Measurements from ENCODE around the gene CBFA2T2. TPM values are rescaled to one million over a fixed set of nuclear protein-coding genes. Genes with fewer than 3 reads are reported as not detected.
A peak's percentile ranks its signal among the peaks of the same experiment; 100 is the strongest.

The CBFA2T2 gene
- total and polyA plus RNA-seq, 2 experiments from 2014 or later = 29.2 to 33.1 TPM

DNA sequence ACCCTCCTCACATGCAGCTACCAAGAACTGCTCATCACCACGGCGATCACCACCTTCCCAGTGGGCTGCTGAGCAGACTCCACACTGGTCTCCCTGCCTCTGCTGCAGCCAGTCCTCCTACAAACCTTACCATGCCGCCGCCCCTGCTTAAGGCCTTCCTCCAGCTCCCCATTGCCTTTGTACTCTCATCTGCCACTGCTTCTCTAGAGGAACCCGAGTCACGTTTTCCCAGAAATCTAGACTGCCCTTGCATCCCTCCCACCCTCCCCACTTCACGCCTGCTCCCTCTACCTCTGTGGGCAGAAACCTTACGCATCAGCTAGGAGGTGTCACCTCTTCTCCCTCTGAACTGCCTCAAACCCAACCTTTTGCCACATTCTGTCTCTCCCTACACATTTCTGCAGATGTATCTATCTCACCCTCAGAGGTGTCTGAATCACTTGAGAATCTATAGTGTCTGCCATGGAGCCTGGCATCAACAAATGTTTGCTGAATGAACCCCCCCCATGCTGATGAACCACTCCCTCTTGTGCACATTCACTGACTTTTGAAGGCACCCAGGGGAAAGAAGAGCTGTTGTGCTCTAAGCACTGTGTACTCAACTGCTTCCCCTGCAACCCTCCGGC, 191.9 kb downstream of the CBFA2T2 start:
- H3K36me3 ChIP-seq (replicated peaks; ENCODE audit: insufficient read depth, low read depth) = no peaks in the 10 kb centered on the region
- H3K27me3 ChIP-seq = no peaks in the 10 kb centered on the region
- DNase-seq (ENCODE audit: low spot score) = no peak
- H3K4me2 ChIP-seq = no peak overlapping the region
- WGBS (ENCODE audit: low lambda C conversion rate, missing lambda C conversion rate) = 85% methylated on average over 9 of the region's 9 CpGs
- TF ChIP-seq CTCF (IDR thresholded peaks at IDR 0.05; ENCODE audit: poor library complexity) (no peak), EZH2 (IDR thresholded peaks at IDR 0.05; ENCODE audit: borderline replicate concordance) (no peak), EZH2phosphoT487 (IDR thresholded peaks at IDR 0.05; ENCODE audit: low read depth, severe bottlenecking, unreplicated experiment) (no peak)
- no peaks in the 10 kb centered on the region for H3K9me2 ChIP-seq (replicated peaks; ENCODE audit: insufficient read depth)
- H3K27ac ChIP-seq = no peak overlapping the region
- no peaks in the 10 kb centered on the region for H4K20me1 ChIP-seq (ENCODE audit: insufficient read depth, poor library complexity, severe bottlenecking)
- no peak overlapping the region for H2AFZ ChIP-seq
- peaks cover 7% of the 10 kb centered on the region for H3K4me1 ChIP-seq (ENCODE audit: insufficient read depth)
- no peak overlapping the region for H3K4me3 ChIP-seq
- H3K9me3 ChIP-seq (ENCODE audit: low read depth) = no peaks in the 10 kb centered on the region
- H3K79me2 ChIP-seq = peaks cover 30% of the 10 kb centered on the region

DNA sequence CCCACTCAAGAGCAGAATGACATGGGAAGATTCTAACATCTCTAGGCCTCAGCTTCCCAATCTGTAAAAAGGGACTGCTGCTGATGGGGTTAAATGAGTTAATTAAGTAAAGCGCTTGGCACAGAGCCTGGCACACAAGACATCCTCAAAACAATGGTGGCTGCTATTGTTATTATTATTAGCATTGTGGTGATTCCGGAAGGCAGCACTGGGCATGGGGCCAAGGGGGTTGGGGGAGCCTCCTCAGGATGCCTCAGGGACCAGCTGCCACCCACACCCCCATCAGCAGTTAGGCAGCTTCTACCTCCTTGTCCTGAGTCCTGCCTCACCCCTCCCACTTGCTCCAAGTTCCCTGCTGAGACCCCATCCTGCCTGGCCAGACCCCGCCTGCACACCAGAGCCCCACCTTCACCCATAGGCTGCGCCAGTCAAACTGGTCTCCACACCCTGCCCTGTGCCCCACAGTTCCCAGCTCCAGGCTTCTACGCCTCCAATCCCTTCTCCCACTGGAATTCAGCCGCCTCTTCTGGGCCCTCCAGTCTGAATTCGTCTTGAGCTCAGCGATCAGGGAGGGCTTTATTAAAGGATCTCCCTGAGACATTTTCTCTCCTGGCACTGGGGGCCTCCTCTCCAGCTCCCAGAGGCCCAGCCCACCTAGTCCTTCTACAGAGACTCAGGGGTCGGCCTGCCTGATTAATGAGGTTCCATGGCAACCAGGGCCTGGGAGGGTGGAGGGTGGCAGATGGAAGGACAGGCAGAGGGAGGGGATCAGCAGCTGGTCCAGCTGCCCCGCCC, 194.8 kb downstream of the CBFA2T2 start:
- H4K20me1 ChIP-seq (ENCODE audit: insufficient read depth, poor library complexity, severe bottlenecking) = no peaks in the 10 kb centered on the region
- no peaks in the 10 kb centered on the region for H3K9me2 ChIP-seq (replicated peaks; ENCODE audit: insufficient read depth)
- H3K4me3 ChIP-seq = no peak overlapping the region
- H3K9me3 ChIP-seq (ENCODE audit: low read depth) = no peaks in the 10 kb centered on the region
- H3K27ac ChIP-seq = peak overlapping the region; percentile 14
- H3K79me2 ChIP-seq = peaks cover 30% of the 10 kb centered on the region
- no peaks in the 10 kb centered on the region for H3K27me3 ChIP-seq
- H3K4me2 ChIP-seq = peak overlapping the region; percentile 91
- TF ChIP-seq EZH2 (IDR thresholded peaks at IDR 0.05; ENCODE audit: borderline replicate concordance) = no peak
- TF ChIP-seq CTCF (IDR thresholded peaks at IDR 0.05; ENCODE audit: poor library complexity) = no peak
- no peak for TF ChIP-seq EZH2phosphoT487 (IDR thresholded peaks at IDR 0.05; ENCODE audit: low read depth, severe bottlenecking, unreplicated experiment)
- H3K4me1 ChIP-seq (ENCODE audit: insufficient read depth) = peaks cover 11% of the 10 kb centered on the region
- no peak for DNase-seq (ENCODE audit: low spot score)
- WGBS (ENCODE audit: low lambda C conversion rate, missing lambda C conversion rate) = 49% methylated on average over 10 of the region's 10 CpGs
- H3K36me3 ChIP-seq (replicated peaks; ENCODE audit: insufficient read depth, low read depth) = no peaks in the 10 kb centered on the region
- H2AFZ ChIP-seq = no peak overlapping the region

DNA sequence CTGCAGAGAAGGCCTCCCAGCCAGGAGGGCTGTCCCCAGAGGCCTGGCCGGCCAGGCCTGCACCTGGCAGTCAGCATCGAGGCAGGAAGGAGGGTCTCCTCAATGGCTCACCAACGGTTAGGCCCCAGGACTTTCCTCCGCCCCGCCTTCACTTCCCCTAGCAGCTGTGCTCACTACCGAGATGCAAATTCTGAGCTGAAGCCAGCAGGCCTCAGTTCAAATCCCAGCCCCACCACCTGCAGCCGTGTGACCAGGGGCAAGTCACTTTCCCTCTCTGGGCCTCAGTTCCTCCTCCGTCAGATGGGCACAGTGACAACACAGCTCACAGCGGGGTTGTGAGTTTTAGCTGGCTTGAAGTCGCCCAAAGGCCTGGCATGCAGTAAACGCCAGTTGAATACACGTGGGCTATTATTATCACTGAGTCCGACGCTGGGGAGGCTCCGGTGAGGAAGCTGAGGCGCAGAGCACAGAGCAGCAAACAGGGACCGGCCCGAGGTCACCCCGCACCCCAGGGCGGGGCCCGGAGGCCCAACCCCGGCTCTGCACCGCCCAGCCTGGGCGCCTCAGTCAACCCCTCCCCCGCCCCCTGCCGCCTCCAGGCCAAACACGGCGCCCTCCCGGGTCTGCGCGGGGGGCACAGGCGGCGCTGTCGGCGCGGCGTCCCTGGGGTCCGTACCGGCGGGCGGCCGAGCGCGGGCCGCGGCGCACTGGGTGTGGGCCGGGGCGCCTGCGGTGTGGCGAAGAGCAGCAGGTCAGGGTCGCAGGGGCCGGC, 195.6 kb downstream of the CBFA2T2 start:
- TF ChIP-seq EZH2phosphoT487 (IDR thresholded peaks at IDR 0.05; ENCODE audit: low read depth, severe bottlenecking, unreplicated experiment) (no peak), EZH2 (IDR thresholded peaks at IDR 0.05; ENCODE audit: borderline replicate concordance) (no peak), CTCF (IDR thresholded peaks at IDR 0.05; ENCODE audit: poor library complexity) (no peak)
- WGBS (ENCODE audit: low lambda C conversion rate, missing lambda C conversion rate) = 4% methylated on average over 44 of the region's 53 CpGs
- H2AFZ ChIP-seq = peak overlapping the region; percentile 25
- no peaks in the 10 kb centered on the region for H3K9me3 ChIP-seq (ENCODE audit: low read depth)
- peak; percentile 74 for DNase-seq (ENCODE audit: low spot score)
- H3K4me1 ChIP-seq (ENCODE audit: insufficient read depth) = peaks cover 11% of the 10 kb centered on the region
- H3K4me2 ChIP-seq = peak overlapping the region; percentile 91
- H3K9me2 ChIP-seq (replicated peaks; ENCODE audit: insufficient read depth) = no peaks in the 10 kb centered on the region
- peaks cover 30% of the 10 kb centered on the region for H3K79me2 ChIP-seq
- no peaks in the 10 kb centered on the region for H3K27me3 ChIP-seq
- H4K20me1 ChIP-seq (ENCODE audit: insufficient read depth, poor library complexity, severe bottlenecking) = no peaks in the 10 kb centered on the region
- peak overlapping the region; percentile 34 for H3K27ac ChIP-seq
- peak overlapping the region; percentile 24 for H3K4me3 ChIP-seq
- H3K36me3 ChIP-seq (replicated peaks; ENCODE audit: insufficient read depth, low read depth) = no peaks in the 10 kb centered on the region

All from hepatocyte (in vitro differentiated cells).